Endothelial cell of umbilical vein (primary cell): Measurements from ENCODE around the gene SMARCD1. TPM values are rescaled to one million over a fixed set of nuclear protein-coding genes. Genes with fewer than 3 reads are reported as not detected.

Experiments used
- BruUV-seq: library from RNA; stranded (reverse); fragments of 400-500 nt; replicated peaks from 2 replicates; lab custom pipeline; 2021; lab: Mats Ljungman, UMichigan
- CTCF ChIA-PET: fragments of 300-600, 350-600 bp; sonication (Branson Sonifier 250); formaldehyde crosslinking; loops from one replicate; lab custom pipeline; 2021; ENCODE audit warnings: antibody characterized with exemption, inconsistent platforms; lab: Charles Lee
- POLR2A ChIA-PET: fragments of 300-600, 350-600 bp; sonication (Branson Sonifier 250); formaldehyde crosslinking; loops from one replicate; lab custom pipeline; 2021; ENCODE audit warnings: antibody characterized with exemption, inconsistent platforms; lab: Charles Lee
- DNase-seq: peaks from one replicate; pipeline ENCODE4 v3.0.0-alpha.2; 2011; ENCODE audit warnings: low read depth, low spot score
- FAIRE-seq: peaks from 2 replicates; lab custom pipeline; 2011; peaks lifted over from hg19 to GRCh38; lab: Jason Lieb, UNC
- H2AFZ ChIP-seq: 2 replicates; pipeline ENCODE4 v1.6.0; 2012; ENCODE audit warnings: low read depth, low read length, control low read depth, inconsistent platforms
- H3K27ac ChIP-seq: 2 replicates; pipeline ENCODE4 v1.5.1; 2011; ENCODE audit warnings: low read depth, mild to moderate bottlenecking, control low read depth, low read length, moderate library complexity; ENCODE audit not compliant: insufficient read depth
- H3K27me3 ChIP-seq, 2 experiments: 2 replicates each; pipeline versions ENCODE4 v1.6.0 to v1.6.1; 2011; ENCODE audit warnings: low read length in 2 of 2, mixed read lengths in 1 of 2; ENCODE audit not compliant: control insufficient read depth in 2 of 2, insufficient read depth in 2 of 2
- H3K36me3 ChIP-seq, 2 experiments: 2 replicates in 1 of 2; 3 replicates in 1 of 2; pipeline ENCODE4 v1.5.1; 2011; ENCODE audit warnings: low read length in 2 of 2, mild to moderate bottlenecking in 1 of 2, moderate library complexity in 1 of 2; ENCODE audit not compliant: control insufficient read depth in 2 of 2, insufficient read depth in 2 of 2; ENCODE audit errors: extremely low read depth in 1 of 2
- H3K4me1 ChIP-seq: 3 replicates; pipeline ENCODE4 v1.5.1; 2011; ENCODE audit warnings: mild to moderate bottlenecking, low read length; ENCODE audit not compliant: control insufficient read depth, insufficient read depth; ENCODE audit errors: extremely low read depth
- H3K4me2 ChIP-seq: 2 replicates; pipeline ENCODE4 v1.6.1; 2011; ENCODE audit warnings: low read length, control low read depth, mixed read lengths; ENCODE audit not compliant: insufficient read depth
- H3K4me3 ChIP-seq, 3 experiments: fragments of 200-600 bp in 1 of 3; sonication (generic), shearing (Covaris generic) in 1 of 3; replicated peaks in 1 of 3; 2 replicates each; pipeline ENCODE4 v1.5.1; 2011 to 2016; ENCODE audit warnings: control low read depth in 3 of 3, low read length in 3 of 3, mild to moderate bottlenecking in 2 of 3, inconsistent platforms in 1 of 3, low read depth in 1 of 3, moderate library complexity in 1 of 3; ENCODE audit not compliant: insufficient read depth in 1 of 3
- H3K79me2 ChIP-seq: 2 replicates; pipeline ENCODE4 v1.6.0; 2012; ENCODE audit warnings: low read length, inconsistent platforms; ENCODE audit not compliant: control insufficient read depth, insufficient read depth
- H3K9ac ChIP-seq: replicated peaks from 2 replicates; pipeline ENCODE3; 2011; ENCODE audit warnings: low read length, control low read depth; ENCODE audit not compliant: insufficient read depth; ENCODE audit errors: extremely low read depth
- H3K9me1 ChIP-seq: replicated peaks from 3 replicates; pipeline ENCODE4 v1.6.0; 2011; ENCODE audit warnings: mild to moderate bottlenecking, low read length; ENCODE audit not compliant: control insufficient read depth, insufficient read depth; ENCODE audit errors: extremely low read depth
- H3K9me3 ChIP-seq: replicated peaks from 2 replicates; pipeline ENCODE4 v1.5.1; 2012; ENCODE audit warnings: low read length, inconsistent platforms; ENCODE audit not compliant: control insufficient read depth, insufficient read depth
- H4K20me1 ChIP-seq: replicated peaks from 2 replicates; pipeline ENCODE3; 2011; ENCODE audit warnings: mild to moderate bottlenecking, low read length; ENCODE audit not compliant: control insufficient read depth, insufficient read depth; ENCODE audit errors: extremely low read depth
- CTCF ChIP-seq, 2 donors: IDR thresholded peaks; 1 replicate in 1 of 2; 2 replicates in 1 of 2; pipeline ENCODE4 v1.5.1; 2011; ENCODE audit warnings: low read length in 2 of 2, mild to moderate bottlenecking in 2 of 2, moderate library complexity in 2 of 2, control low read depth in 1 of 2, inconsistent platforms in 1 of 2, low read depth in 1 of 2; ENCODE audit not compliant: insufficient read depth in 1 of 2; ENCODE audit errors: extremely low read depth in 1 of 2
- EZH2 ChIP-seq: IDR thresholded peaks from 2 replicates; pipeline ENCODE4 v1.6.1; 2012; ENCODE audit warnings: borderline replicate concordance, low read depth, mild to moderate bottlenecking, moderate library complexity, low read length, inconsistent platforms; ENCODE audit not compliant: severe bottlenecking
- FOS ChIP-seq: IDR thresholded peaks from 2 replicates; pipeline ENCODE4 v1.6.1; 2011; ENCODE audit warnings: mild to moderate bottlenecking, low read length, moderate library complexity, borderline replicate concordance; ENCODE audit not compliant: insufficient read depth
- GATA2 ChIP-seq: IDR thresholded peaks from 2 replicates; pipeline ENCODE4 v1.7.0; 2011; ENCODE audit warnings: low read depth, mild to moderate bottlenecking, moderate library complexity, mixed read lengths, low read length; ENCODE audit not compliant: insufficient read length, insufficient read depth
- JUN ChIP-seq: IDR thresholded peaks from 2 replicates; pipeline ENCODE4 v1.6.1; 2011; ENCODE audit warnings: borderline replicate concordance, low read depth; ENCODE audit not compliant: insufficient read length, insufficient read depth
- MAX ChIP-seq: IDR thresholded peaks from 2 replicates; pipeline ENCODE4 v1.6.1; 2011; ENCODE audit not compliant: insufficient read depth, insufficient read length
- MYC ChIP-seq: IDR thresholded peaks from one replicate; pipeline ENCODE4 v1.6.1; 2011; ENCODE audit warnings: mild to moderate bottlenecking, low read depth, low read length
- POLR2A ChIP-seq: IDR thresholded peaks from 2 replicates; pipeline ENCODE4 v1.6.1; 2012; ENCODE audit warnings: low read depth, mild to moderate bottlenecking, control low read depth, low read length
- POLR2AphosphoS5 ChIP-seq: IDR thresholded peaks from 2 replicates; pipeline ENCODE4 v1.6.1; 2012; ENCODE audit warnings: low read depth, mild to moderate bottlenecking, control low read depth, low read length, moderate library complexity; ENCODE audit not compliant: insufficient read depth
- dilution Hi-C: fragments of 300-500 bp; cut with MboI; formaldehyde crosslinking; loops from one replicate; pipeline ENCODE4 v1.15.0; 2019; ENCODE audit warnings: low sequenced_read_pairs; ENCODE audit not compliant: extremely low pct_ligation_motif_present
- intact Hi-C: fragments of 100-400 bp; cut with micrococcal nuclease; formaldehyde crosslinking; loops from one replicate; pipeline ENCODE4 v1.10.0; 2022
- polyA plus RNA-seq, 4 experiments: library from polyadenylated mRNA; depleted of rRNA in 3 of 4; stranded (reverse) in 3 of 4; unstranded in 1 of 4; fragments of >200 nt; gene quantifications; 2 replicates each; pipeline versions ENCODE4 v1.2.1 to v1.2.3, GENCODE V29; 2011 to 2012; ENCODE audit warnings: missing spikeins in 1 of 4
- total RNA-seq: library from RNA; stranded (reverse); gene quantifications from 2 replicates; pipeline ENCODE4 v1.2.3, GENCODE V29; 2021

Gene SMARCD1
- total and polyA plus RNA-seq, 2 donors (not counting 3 experiments of a cell fraction or from before 2014, with no cell fraction given): 86.6 to 94.2 TPM

GRCh38 chr12:50106907-50107306 lies 21.8 kb downstream of the SMARCD1 start:
- H2AFZ ChIP-seq: no peak overlapping the region
- H3K79me2 ChIP-seq: no peaks in the 10 kb centered on the region
- no peak for DNase-seq
- POLR2A ChIA-PET: no interaction called here
- no peaks in the 10 kb centered on the region for H3K9me3 ChIP-seq
- no TSS peak for BruUV-seq
- intact Hi-C loops (no loop called here), dilution Hi-C loops (no loop called here)
- TF ChIP-seq MYC (no peak), JUN (no peak), GATA2 (no peak), MAX (no peak), FOS (no peak), EZH2 (no peak), CTCF (IDR thresholded peaks at IDR 0.05; ENCODE audit: extremely low read depth in 1 of 2, insufficient read depth in 1 of 2, low read depth in 1 of 2, low read length in 2 of 2) (no peak), POLR2A (no peak), POLR2AphosphoS5 (no peak)
- FAIRE-seq: no peak
- H3K27me3 ChIP-seq: no peaks in the 10 kb centered on the region
- no peaks in the 10 kb centered on the region for H4K20me1 ChIP-seq
- no peaks in the 10 kb centered on the region for H3K9me1 ChIP-seq
- CTCF ChIA-PET: interaction anchor here (1.0 to 1.5 kb wide), 3 partner anchors 22 to 147 kb away, joined by 3 to 4 read pairs (median 4); partner anchors contain the start of gene SMARCD1
- no peak overlapping the region for H3K27ac ChIP-seq
- H3K36me3 ChIP-seq: no peaks in the 10 kb centered on the region
- no peak overlapping the region for H3K4me3 ChIP-seq
- H3K4me1 ChIP-seq: peaks cover 6% of the 10 kb centered on the region
- H3K4me2 ChIP-seq: no peak overlapping the region
- H3K9ac ChIP-seq: no peak overlapping the region
